Measurements from ENCODE around the gene ZNF302.

Gene ZNF302

DNA sequence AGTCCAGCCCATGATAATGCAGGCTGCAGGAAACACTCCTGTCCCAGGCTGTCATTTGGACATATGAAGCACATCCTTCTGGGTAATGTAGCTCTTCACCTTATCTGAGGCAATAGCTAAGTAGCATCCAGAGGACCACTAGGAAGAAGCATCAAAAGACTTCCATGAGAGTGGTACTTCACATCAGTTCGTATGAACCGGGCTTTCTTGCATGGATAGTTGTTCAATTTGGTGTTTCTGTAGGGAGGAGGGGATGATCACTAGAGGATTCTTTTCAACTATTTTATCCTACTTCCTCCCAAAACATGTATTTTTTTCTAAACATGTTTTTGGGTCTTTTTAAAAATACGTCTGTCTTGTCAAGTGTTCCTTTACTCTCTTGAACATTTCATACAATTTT, 12.9 kb downstream of the ZNF302 start:
- DNase-seq (ENCODE audit: low read depth, low spot score), result no peak
- H3K4me3 ChIP-seq (ENCODE audit: low read depth, low read length), result no peak overlapping the region
- in situ Hi-C loops (cut with HindIII; ENCODE audit: low sequenced_read_pairs), result no loop called here
- TF ChIP-seq, protein P1, sequence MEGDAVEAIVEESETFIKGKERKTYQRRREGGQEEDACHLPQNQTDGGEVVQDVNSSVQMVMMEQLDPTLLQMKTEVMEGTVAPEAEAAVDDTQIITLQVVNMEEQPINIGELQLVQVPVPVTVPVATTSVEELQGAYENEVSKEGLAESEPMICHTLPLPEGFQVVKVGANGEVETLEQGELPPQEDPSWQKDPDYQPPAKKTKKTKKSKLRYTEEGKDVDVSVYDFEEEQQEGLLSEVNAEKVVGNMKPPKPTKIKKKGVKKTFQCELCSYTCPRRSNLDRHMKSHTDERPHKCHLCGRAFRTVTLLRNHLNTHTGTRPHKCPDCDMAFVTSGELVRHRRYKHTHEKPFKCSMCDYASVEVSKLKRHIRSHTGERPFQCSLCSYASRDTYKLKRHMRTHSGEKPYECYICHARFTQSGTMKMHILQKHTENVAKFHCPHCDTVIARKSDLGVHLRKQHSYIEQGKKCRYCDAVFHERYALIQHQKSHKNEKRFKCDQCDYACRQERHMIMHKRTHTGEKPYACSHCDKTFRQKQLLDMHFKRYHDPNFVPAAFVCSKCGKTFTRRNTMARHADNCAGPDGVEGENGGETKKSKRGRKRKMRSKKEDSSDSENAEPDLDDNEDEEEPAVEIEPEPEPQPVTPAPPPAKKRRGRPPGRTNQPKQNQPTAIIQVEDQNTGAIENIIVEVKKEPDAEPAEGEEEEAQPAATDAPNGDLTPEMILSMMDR (IDR thresholded peaks at IDR 0.05; ENCODE audit: low read depth, low read length), result no peak

DNA sequence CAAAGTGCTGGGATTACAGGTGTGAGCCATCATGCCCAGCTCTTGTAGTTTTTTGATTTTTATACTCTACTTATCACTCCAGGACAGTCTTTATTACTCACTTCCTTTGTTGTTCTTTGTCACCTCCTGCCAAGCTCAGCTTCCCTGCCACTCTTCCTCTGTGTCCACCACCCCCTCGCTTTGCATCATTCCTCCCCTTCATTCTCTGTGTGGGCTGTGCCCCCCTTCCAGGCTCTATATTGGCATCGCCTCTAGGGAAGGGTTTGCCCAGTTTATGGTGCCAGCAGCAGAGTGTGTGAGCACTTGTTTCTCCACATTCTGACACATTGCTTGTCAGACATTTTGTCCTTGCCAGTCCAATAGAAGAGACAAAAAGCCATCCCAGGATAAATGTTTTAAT, 15.1 kb downstream of the ZNF302 start:
- no peak for DNase-seq (ENCODE audit: low read depth, low spot score)
- in situ Hi-C loops (cut with HindIII; ENCODE audit: low sequenced_read_pairs), result no loop called here
- TF ChIP-seq, protein P1 (IDR thresholded peaks at IDR 0.05; ENCODE audit: low read depth, low read length), result no peak
- H3K4me3 ChIP-seq (ENCODE audit: low read depth, low read length), result no peak overlapping the region

DNA sequence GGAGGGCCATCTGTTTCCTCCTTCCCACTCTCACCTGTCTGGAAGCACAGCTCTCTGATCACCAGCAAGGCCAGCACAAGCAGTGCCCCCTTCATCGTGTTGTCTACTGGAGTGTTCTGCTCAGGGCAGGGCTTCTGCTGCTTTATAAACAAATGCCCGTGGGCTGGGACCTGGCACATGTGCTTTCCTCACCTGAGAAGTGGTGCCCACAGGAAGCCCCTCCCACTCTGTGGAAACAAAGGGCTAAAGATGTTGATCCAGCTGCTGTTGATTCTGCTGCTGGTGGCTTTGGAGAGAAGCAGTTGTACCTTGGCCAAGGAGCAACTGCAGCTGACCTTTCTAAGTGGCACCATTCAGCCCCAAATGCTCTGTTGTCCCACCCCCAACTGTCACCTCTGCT, 30.2 kb downstream of the ZNF302 start:
- H3K4me3 ChIP-seq (ENCODE audit: low read depth, low read length), result no peak overlapping the region
- TF ChIP-seq, protein P1 (IDR thresholded peaks at IDR 0.05; ENCODE audit: low read depth, low read length), result no peak
- in situ Hi-C loops (cut with HindIII; ENCODE audit: low sequenced_read_pairs), result no loop called here
- no peak for DNase-seq (ENCODE audit: low read depth, low spot score)

DNA sequence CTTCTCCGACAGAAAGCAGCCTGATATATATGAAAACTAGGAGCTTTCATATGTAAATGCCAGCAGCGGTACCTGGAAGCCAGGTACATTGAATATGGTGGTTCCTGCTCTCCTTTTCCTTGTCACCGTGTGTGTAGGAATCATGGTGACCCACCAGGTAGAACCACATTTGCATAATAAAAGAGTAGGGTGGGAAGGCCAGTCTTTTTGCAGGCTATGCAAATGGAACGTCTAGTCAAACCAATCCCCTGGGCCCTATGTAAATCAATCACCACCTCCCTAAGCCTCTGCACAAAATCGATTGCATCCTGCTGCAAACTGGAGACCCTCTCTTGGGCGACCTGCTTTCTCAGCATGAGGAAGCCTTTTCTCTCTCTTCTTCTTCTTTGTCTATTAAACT, 34.4 kb downstream of the ZNF302 start:
- TF ChIP-seq, protein P1 (IDR thresholded peaks at IDR 0.05; ENCODE audit: low read depth, low read length), result no peak
- in situ Hi-C loops (cut with HindIII; ENCODE audit: low sequenced_read_pairs), result no loop called here
- DNase-seq (ENCODE audit: low read depth, low spot score), result no peak

DNA sequence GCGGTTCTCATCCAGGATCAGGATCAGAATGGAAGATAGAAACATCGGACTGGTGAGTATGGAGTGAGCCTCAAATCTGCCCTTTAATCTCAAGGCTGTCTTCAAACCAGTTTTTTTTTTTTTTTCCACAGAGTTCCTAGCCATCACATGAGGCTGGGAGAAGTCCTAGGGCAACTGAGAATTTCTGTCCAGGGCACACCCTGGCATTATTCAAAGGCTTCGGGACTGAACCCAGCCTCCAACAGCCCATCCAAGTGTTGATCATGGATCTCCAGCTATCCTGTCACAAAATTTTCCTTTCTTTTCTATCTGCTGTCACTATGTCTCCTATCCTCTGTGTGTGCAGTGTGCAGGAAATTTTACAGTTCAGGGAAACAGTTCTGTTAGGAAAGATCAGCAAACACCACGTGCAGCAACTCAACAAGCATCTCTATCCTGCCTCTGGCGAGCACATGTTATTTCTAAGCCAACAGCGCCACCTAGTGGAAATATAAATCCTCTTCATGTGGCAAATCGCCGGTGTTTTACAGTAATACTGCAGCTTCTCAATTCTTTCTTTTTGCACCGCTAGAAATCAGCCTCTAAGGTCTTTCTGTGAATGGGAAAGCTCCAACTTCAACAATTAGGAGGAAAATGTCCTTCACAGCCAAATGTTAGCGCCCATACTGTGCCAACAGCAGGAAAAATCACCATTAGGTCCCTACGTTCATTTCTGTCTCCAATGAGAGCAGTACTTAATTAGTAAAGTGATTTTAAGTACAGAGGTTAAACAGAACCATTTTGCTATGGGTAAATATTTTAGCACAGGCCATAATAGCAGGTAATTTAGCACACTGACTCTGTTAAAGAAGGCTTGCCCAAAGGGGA, 35.1 kb downstream of the ZNF302 start:
- TF ChIP-seq, protein P1 (IDR thresholded peaks at IDR 0.05; ENCODE audit: low read depth, low read length), result peak; percentile 47
- peak; percentile 77 for DNase-seq (ENCODE audit: low read depth, low spot score)
- in situ Hi-C loops (cut with HindIII; ENCODE audit: low sequenced_read_pairs), result no loop called here
- no peak overlapping the region for H3K4me3 ChIP-seq (ENCODE audit: low read depth, low read length)

More for the DNA sequence above, 34.4 kb downstream of the ZNF302 start:
- no peak overlapping the region for H3K4me3 ChIP-seq (ENCODE audit: low read depth, low read length)

DNA sequence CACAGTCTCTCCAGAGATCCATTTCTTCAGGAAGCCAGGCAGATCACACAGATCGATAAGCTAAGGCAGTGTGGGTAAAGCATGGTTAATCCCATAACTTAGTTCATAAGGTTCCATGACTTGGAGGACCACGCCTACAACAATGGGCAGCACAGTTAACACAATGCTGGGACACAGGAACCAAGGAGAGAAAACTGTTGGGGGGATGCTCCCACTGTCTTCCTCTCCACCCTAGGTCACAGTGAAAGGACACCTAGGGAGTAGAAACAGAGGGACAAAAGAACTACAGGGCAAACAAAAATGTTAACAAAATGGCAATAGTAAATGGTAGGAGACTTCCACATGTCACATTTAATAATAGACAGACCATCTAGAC, 35.8 kb downstream of the ZNF302 start:
- TF ChIP-seq, protein P1 (IDR thresholded peaks at IDR 0.05; ENCODE audit: low read depth, low read length), result no peak
- H3K4me3 ChIP-seq (ENCODE audit: low read depth, low read length), result no peak overlapping the region
- DNase-seq (ENCODE audit: low read depth, low spot score), result no peak
- in situ Hi-C loops (cut with HindIII; ENCODE audit: low sequenced_read_pairs), result no loop called here
